HL-60 (cell line): ENCODE results near the gene METTL15.

Experiments
- CTCF ChIP-seq: IDR thresholded peaks from one replicate; pipeline ENCODE4 v1.5.1; 2011; ENCODE audit warnings: low read length, control low read depth, inconsistent platforms; ENCODE audit not compliant: insufficient read depth
- GABPA ChIP-seq: IDR thresholded peaks from 2 replicates; pipeline ENCODE4 v1.6.1; 2012; ENCODE audit warnings: low read depth
- POLR2AphosphoS5 ChIP-seq: IDR thresholded peaks from 2 replicates; pipeline ENCODE4 v1.6.1; 2012; ENCODE audit warnings: low read depth
- REST ChIP-seq: IDR thresholded peaks from 2 replicates; pipeline ENCODE4 v1.6.1; 2012; ENCODE audit warnings: low read depth; ENCODE audit not compliant: insufficient replicate concordance
- SPI1 ChIP-seq: IDR thresholded peaks from 2 replicates; pipeline ENCODE4 v1.6.1; 2012; ENCODE audit warnings: low read depth, mild to moderate bottlenecking, borderline replicate concordance

GRCh38 chr11:28339488-28339887, 231.3 kb downstream of the METTL15 start:
- TF ChIP-seq CTCF (no peak), SPI1 (no peak), GABPA (no peak), POLR2AphosphoS5 (no peak), REST (no peak)
